T-helper 2 cell treated with Interferon-gamma antibody and Interleukin-4, amounts not matched to agents 100 ng/mL and 5 ng/mL, for 36 hours (primary cell): ENCODE data around the gene KHDC3L. TPM values are rescaled to one million over a fixed set of nuclear protein-coding genes. Genes with fewer than 3 reads are reported as not detected.

Experiments used
- total RNA-seq: library from RNA; stranded (reverse); gene quantifications from 2 replicates; pipeline ENCODE4 v1.2.3, GENCODE V29; 2022

The KHDC3L gene
- total RNA-seq, 1 donor from 2014 or later: not detected

Other genes with a start within 250 kb of the KHDC3L start
- 0.32 TPM in 1 of 2 replicates, not detected in the other for gene KHDC1L, start 137.2 kb upstream of the KHDC3L start, total RNA-seq
- 6.5 and 7.2 TPM in 2 replicates for gene KHDC1, start 99.5 kb upstream of the KHDC3L start, total RNA-seq
- not detected in 2 replicates for gene DPPA5, start 8.4 kb upstream of the KHDC3L start, total RNA-seq
- 0.66 and 0.84 TPM in 2 replicates for gene OOEP, start 7.2 kb downstream of the KHDC3L start, total RNA-seq
- 1.3 TPM in 2 replicates for gene DDX43, start 32.2 kb downstream of the KHDC3L start, total RNA-seq
- 45.8 and 46.5 TPM in 2 replicates for gene CGAS, start 89.6 kb downstream of the KHDC3L start, total RNA-seq
- 48.0 and 56.4 TPM in 2 replicates for gene MTO1, start 99.1 kb downstream of the KHDC3L start, total RNA-seq
- gene EEF1A1, start 158.4 kb downstream of the KHDC3L start, total RNA-seq: 8,824 and 8,837 TPM in 2 replicates